Transverse colon (tissue), 3 donors: ENCODE measurements around the gene SGSM1.

Source experiments
- POLR2A ChIP-seq: fragments of 450-650 bp; IDR thresholded peaks from one replicate; pipeline ENCODE4 v1.6.1; 2016; ENCODE audit warnings: antibody characterized with exemption, mild to moderate bottlenecking, moderate library complexity
- TF ChIP-seq, protein P1 (sequence below), 5 experiments: fragments of 200-600 bp in 3 of 5; fragments of 450-650 bp in 2 of 5; sonication (generic) in 3 of 5; IDR thresholded peaks; 1 replicate in 2 of 5; 2 replicates in 3 of 5; pipeline ENCODE4 v1.5.1; 2016 to 2017; ENCODE audit warnings: antibody characterized with exemption in 5 of 5, inconsistent platforms in 3 of 5, mild to moderate bottlenecking in 2 of 5, moderate library complexity in 1 of 5

DNA sequence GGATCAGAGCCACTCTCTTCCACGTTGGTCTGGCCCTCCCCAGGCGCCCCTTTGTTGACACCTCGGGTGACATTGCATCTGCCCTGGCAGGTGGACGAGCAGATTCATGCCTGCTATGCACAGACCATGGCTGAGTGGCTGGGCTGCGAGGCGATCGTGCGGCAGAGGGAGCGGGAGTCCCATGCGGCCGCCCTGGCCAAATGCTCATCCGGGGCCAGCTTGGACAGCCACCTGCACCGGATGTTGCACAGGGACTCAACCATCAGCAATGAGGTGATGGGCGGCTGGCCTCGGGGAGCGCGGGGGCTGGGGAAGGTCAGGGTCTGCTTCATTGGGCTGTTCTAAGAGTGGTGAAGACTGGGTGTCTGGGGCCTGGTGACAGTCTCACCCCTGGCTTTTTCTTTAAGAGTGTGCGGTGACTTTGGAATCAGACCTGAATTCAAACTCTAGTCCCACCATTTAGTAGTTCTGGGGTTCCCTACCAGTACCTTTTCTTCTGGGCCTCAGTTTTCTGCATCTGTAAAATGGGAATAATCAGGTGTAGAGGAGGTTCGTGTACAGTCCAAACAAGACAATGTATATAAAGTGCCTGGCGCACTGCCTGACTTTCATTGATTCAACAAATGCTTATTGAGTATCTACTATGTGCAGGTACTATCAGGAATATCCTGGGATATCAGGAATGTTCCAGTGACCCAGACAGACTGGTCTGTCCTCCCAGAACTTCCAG, 87.5 kb downstream of the SGSM1 start:
- TF ChIP-seq, protein P1, sequence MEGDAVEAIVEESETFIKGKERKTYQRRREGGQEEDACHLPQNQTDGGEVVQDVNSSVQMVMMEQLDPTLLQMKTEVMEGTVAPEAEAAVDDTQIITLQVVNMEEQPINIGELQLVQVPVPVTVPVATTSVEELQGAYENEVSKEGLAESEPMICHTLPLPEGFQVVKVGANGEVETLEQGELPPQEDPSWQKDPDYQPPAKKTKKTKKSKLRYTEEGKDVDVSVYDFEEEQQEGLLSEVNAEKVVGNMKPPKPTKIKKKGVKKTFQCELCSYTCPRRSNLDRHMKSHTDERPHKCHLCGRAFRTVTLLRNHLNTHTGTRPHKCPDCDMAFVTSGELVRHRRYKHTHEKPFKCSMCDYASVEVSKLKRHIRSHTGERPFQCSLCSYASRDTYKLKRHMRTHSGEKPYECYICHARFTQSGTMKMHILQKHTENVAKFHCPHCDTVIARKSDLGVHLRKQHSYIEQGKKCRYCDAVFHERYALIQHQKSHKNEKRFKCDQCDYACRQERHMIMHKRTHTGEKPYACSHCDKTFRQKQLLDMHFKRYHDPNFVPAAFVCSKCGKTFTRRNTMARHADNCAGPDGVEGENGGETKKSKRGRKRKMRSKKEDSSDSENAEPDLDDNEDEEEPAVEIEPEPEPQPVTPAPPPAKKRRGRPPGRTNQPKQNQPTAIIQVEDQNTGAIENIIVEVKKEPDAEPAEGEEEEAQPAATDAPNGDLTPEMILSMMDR (IDR thresholded peaks at IDR 0.05): no peak
- no peak for TF ChIP-seq POLR2A
